ENCODE data around the gene GSTT4. TPM values are rescaled to one million over a fixed set of nuclear protein-coding genes. Genes with fewer than 3 reads are reported as not detected.
A peak's percentile ranks its signal among the peaks of the same experiment; 100 is the strongest.
"Not testable (repeated sequence)": the region's sequence is repeated elsewhere in the genome, so short reads cannot be mapped to it uniquely, and the experiment has no call there.

The GSTT4 gene
- polyA plus RNA-seq, 1 of the 3 experiments (the other 2 are of a cell fraction), result not detected

- DNase-seq, result no peak
- H3K9me3 ChIP-seq, result no peaks in the 10 kb centered on the region
- no peaks in the 10 kb centered on the region; the same call in 1 of the 2 replicates for H4K20me1 ChIP-seq (ENCODE audit: insufficient read depth)
- peaks cover 5% of the 10 kb centered on the region for H3F3A ChIP-seq (replicated peaks; ENCODE audit: insufficient read depth)
- H3K4me2 ChIP-seq, result no peak overlapping the region
- peaks cover 27 to 38% of the 10 kb centered on the region in 2 experiments for H3K36me3 ChIP-seq (replicated peaks in 1 of 2; ENCODE audit: control insufficient read depth in 1 of 2, insufficient read depth in 2 of 2, low read length in 1 of 2)
- WGBS (ENCODE audit: low lambda C conversion rate), result 93% methylated on average over 5 of the region's 5 CpGs
- POLR2A ChIA-PET, result no interaction called here
- H3K9ac ChIP-seq, result no peak overlapping the region
- TF ChIP-seq ELF1 (IDR thresholded peaks at IDR 0.05) (no peak), ZBTB33 (IDR thresholded peaks at IDR 0.05; ENCODE audit: borderline replicate concordance, low read depth) (no peak), RAD21 (IDR thresholded peaks at IDR 0.05; ENCODE audit: low read length) (peak; percentile 29; the same call in 1 of the 2 replicates)
- no peaks in the 10 kb centered on the region for H3K9me2 ChIP-seq
- no peaks in the 10 kb centered on the region for H3K79me2 ChIP-seq (ENCODE audit: insufficient read depth)
- H2AFZ ChIP-seq (ENCODE audit: low read depth), result no peak overlapping the region
- H3K27me3 ChIP-seq (ENCODE audit: insufficient read depth), result no peaks in the 10 kb centered on the region
- no peak overlapping the region for H3K27ac ChIP-seq (ENCODE audit: low read depth in 2 of 2, low read length in 1 of 2)
- CTCF ChIA-PET, result interaction anchor here (0.7 kb wide), 1 partner anchor 16 kb away, joined by 3 read pairs; no protein-coding TSS in a partner anchor
- no peak overlapping the region for H3K4me3 ChIP-seq (ENCODE audit: low read depth in 2 of 2, low read length in 1 of 2)
- H3K4me1 ChIP-seq (ENCODE audit: control insufficient read depth in 1 of 2, insufficient read depth in 2 of 2, low read depth in 1 of 2, low read length in 1 of 2), result no peaks in the 10 kb centered on the region; a peak in 1 of 4 replicates
Measured at GRCh38 chr22:24046024-24046423, 40.8 kb upstream of the GSTT4 start.

GRCh38 chr22:24043958-24044357 lies 38.7 kb upstream of the GSTT4 start:
- H3K9me2 ChIP-seq, result no peaks in the 10 kb centered on the region
- 100% methylated on average over 3 of the region's 4 CpGs for WGBS (ENCODE audit: low lambda C conversion rate)
- ChIA-PET POLR2A (no interaction called here), CTCF (no interaction called here)
- no peak for DNase-seq
- no peak for TF ChIP-seq TCF12 (IDR thresholded peaks at IDR 0.05)
- no peak for TF ChIP-seq SMC3 (IDR thresholded peaks at IDR 0.05; ENCODE audit: low read depth, low read length)
- no peak overlapping the region for H3K27ac ChIP-seq (ENCODE audit: low read depth in 2 of 2, low read length in 1 of 2)
- no peaks in the 10 kb centered on the region for H3K27me3 ChIP-seq (ENCODE audit: insufficient read depth)
- no peaks in the 10 kb centered on the region; a peak in 1 of 4 replicates for H3K4me1 ChIP-seq (ENCODE audit: control insufficient read depth in 1 of 2, insufficient read depth in 2 of 2, low read depth in 1 of 2, low read length in 1 of 2)
- H3K4me2 ChIP-seq, result no peak overlapping the region
- H3K79me2 ChIP-seq (ENCODE audit: insufficient read depth), result no peaks in the 10 kb centered on the region
- no peaks in the 10 kb centered on the region for H3K9me3 ChIP-seq
- H3K4me3 ChIP-seq (ENCODE audit: low read depth in 2 of 2, low read length in 1 of 2), result no peak overlapping the region
- H4K20me1 ChIP-seq (ENCODE audit: insufficient read depth), result no peaks in the 10 kb centered on the region; the same call in 1 of the 2 replicates
- H3F3A ChIP-seq (replicated peaks; ENCODE audit: insufficient read depth), result peaks cover 5% of the 10 kb centered on the region
- no peak overlapping the region for H2AFZ ChIP-seq (ENCODE audit: low read depth)
- peaks cover 19 to 39% of the 10 kb centered on the region in 2 experiments for H3K36me3 ChIP-seq (replicated peaks in 1 of 2; ENCODE audit: control insufficient read depth in 1 of 2, insufficient read depth in 2 of 2, low read length in 1 of 2)
- no peak overlapping the region for H3K9ac ChIP-seq

- H3K27ac ChIP-seq (ENCODE audit: low read depth in 2 of 2, low read length in 1 of 2); H3K27me3 ChIP-seq (ENCODE audit: insufficient read depth); DNase-seq; H3K9me3 ChIP-seq; H3K9me2 ChIP-seq; H3K9ac ChIP-seq; H2AFZ ChIP-seq (ENCODE audit: low read depth); CTCF ChIA-PET; H3K4me1 ChIP-seq (ENCODE audit: control insufficient read depth in 1 of 2, insufficient read depth in 2 of 2, low read depth in 1 of 2, low read length in 1 of 2); H3K79me2 ChIP-seq (ENCODE audit: insufficient read depth); H3F3A ChIP-seq (replicated peaks; ENCODE audit: insufficient read depth); POLR2A ChIA-PET; H4K20me1 ChIP-seq (ENCODE audit: insufficient read depth); H3K4me3 ChIP-seq (ENCODE audit: low read depth in 2 of 2, low read length in 1 of 2): not testable (repeated sequence)
- WGBS (ENCODE audit: low lambda C conversion rate), result 92% methylated on average over 5 of the region's 5 CpGs
- Histone ChIP-seq H3K4me2 (0 out of 2 replicates have a peak overlapping the region, but pooled peaks have one; percentile 23), H3K36me3 (replicated peaks in 1 of 2; ENCODE audit: control insufficient read depth in 1 of 2, insufficient read depth in 2 of 2, low read length in 1 of 2) (peaks cover 19 to 40% of the 10 kb centered on the region in 2 experiments)
Measured at GRCh38 chr22:24043465-24043864, 38.2 kb upstream of the GSTT4 start.
